ENCODE results near the gene OR4A47.
"Not testable (repeated sequence)": the region's sequence is repeated elsewhere in the genome, so short reads cannot be mapped to it uniquely, and the experiment has no call there.

The OR4A47 gene, protein sequence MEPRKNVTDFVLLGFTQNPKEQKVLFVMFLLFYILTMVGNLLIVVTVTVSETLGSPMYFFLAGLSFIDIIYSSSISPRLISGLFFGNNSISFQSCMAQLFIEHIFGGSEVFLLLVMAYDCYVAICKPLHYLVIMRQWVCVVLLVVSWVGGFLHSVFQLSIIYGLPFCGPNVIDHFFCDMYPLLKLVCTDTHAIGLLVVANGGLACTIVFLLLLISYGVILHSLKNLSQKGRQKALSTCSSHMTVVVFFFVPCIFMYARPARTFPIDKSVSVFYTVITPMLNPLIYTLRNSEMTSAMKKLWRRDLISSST

DNA sequence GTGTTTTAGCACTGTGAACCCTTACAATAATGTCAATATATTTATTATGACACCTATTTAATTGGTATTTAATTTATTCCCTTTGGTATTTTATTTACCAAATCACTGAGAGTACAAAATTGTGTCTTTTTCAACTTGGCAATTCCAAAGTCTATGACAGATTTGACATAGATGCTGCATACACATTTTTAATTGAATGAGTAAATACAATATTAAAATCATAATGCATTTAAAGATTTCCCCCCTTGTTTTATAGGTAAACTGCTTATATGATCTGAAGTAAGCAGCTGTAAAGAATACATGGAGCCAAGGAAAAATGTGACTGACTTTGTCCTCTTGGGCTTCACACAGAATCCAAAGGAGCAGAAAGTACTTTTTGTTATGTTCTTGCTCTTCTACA is at the start of gene OR4A47:
Gene OR4A47 (plus strand): TSS at position 301 of the 400 bp plus-strand sequence. CDS start 0 bp downstream, at position 301.
- DNase-seq = not testable (repeated sequence)

- not testable (repeated sequence) for DNase-seq
Observed at GRCh38 chr11:48455909-48456308, 32.7 kb upstream of the OR4A47 start.

GRCh38 chr11:48473966-48474365 is 14.6 kb upstream of the OR4A47 start:
- not testable (repeated sequence) for DNase-seq

GRCh38 chr11:48474703-48475102 is 13.9 kb upstream of the OR4A47 start:
- DNase-seq = not testable (repeated sequence)

- DNase-seq = not testable (repeated sequence)
Observed at GRCh38 chr11:48506169-48506568, 17.6 kb downstream of the OR4A47 start.

GRCh38 chr11:48538991-48539390 is 50.4 kb downstream of the OR4A47 start:
- DNase-seq = no peak
